Hepatocyte (in vitro differentiated cells): ENCODE data around the gene ACIN1. TPM values are rescaled to one million over a fixed set of nuclear protein-coding genes. Genes with fewer than 3 reads are reported as not detected.

Experiments
- DNase-seq: peaks from one replicate; pipeline ENCODE4 v3.0.0-alpha.2; 2016; ENCODE audit warnings: low spot score
- H2AFZ ChIP-seq: fragments of 200-600 bp; sonication (generic); 2 replicates; pipeline ENCODE4 v1.6.0; 2016; ENCODE audit warnings: antibody characterized with exemption, mild to moderate bottlenecking
- H3K27ac ChIP-seq: fragments of 200-600 bp; sonication (generic); 2 replicates; pipeline ENCODE4 v1.5.1; 2016; ENCODE audit warnings: mild to moderate bottlenecking
- H3K27me3 ChIP-seq: fragments of 200-600 bp; sonication (generic); 2 replicates; pipeline ENCODE4 v1.6.1; 2016
- H3K36me3 ChIP-seq: fragments of 200-600 bp; sonication (generic); replicated peaks from 2 replicates; pipeline ENCODE4 v1.5.1; 2016; ENCODE audit warnings: low read depth; ENCODE audit not compliant: insufficient read depth
- H3K4me1 ChIP-seq: fragments of 200-600 bp; sonication (generic); 2 replicates; pipeline ENCODE4 v1.5.1; 2016; ENCODE audit warnings: mild to moderate bottlenecking, moderate library complexity; ENCODE audit not compliant: insufficient read depth
- H3K4me2 ChIP-seq: fragments of 200-600 bp; sonication (generic); 2 replicates; pipeline ENCODE4 v1.6.0; 2016
- H3K4me3 ChIP-seq: fragments of 200-600 bp; sonication (generic); 2 replicates; pipeline ENCODE4 v1.5.1; 2016; ENCODE audit warnings: mild to moderate bottlenecking
- H3K79me2 ChIP-seq: fragments of 200-600 bp; sonication (generic); 2 replicates; pipeline ENCODE4 v1.6.0; 2017; ENCODE audit warnings: mild to moderate bottlenecking
- H3K9me2 ChIP-seq: fragments of 200-600 bp; sonication (generic); replicated peaks from 2 replicates; pipeline ENCODE4 v1.6.0; 2017; ENCODE audit warnings: mild to moderate bottlenecking; ENCODE audit not compliant: insufficient read depth
- H3K9me3 ChIP-seq: fragments of 200-600 bp; sonication (generic); 2 replicates; pipeline ENCODE4 v1.5.1; 2016; ENCODE audit warnings: low read depth, mild to moderate bottlenecking
- H4K20me1 ChIP-seq: fragments of 200-600 bp; sonication (generic); 2 replicates; pipeline ENCODE4 v1.6.0; 2016; ENCODE audit warnings: mild to moderate bottlenecking; ENCODE audit not compliant: insufficient read depth, poor library complexity, severe bottlenecking
- EZH2 ChIP-seq: fragments of 200-600 bp; sonication (generic); IDR thresholded peaks from 2 replicates; pipeline ENCODE4 v1.6.1; 2016; ENCODE audit warnings: antibody characterized with exemption, mild to moderate bottlenecking, borderline replicate concordance
- EZH2phosphoT487 ChIP-seq: fragments of 200-600 bp; sonication (generic); IDR thresholded peaks from one replicate; pipeline ENCODE4 v1.6.1; 2018; ENCODE audit warnings: antibody characterized with exemption, mild to moderate bottlenecking, low read depth, moderate library complexity; ENCODE audit not compliant: unreplicated experiment, severe bottlenecking
- WGBS: methylation state at CpG from one replicate; pipeline ENCODE4 v1.1.6; 2016; ENCODE audit warnings: low lambda C conversion rate; ENCODE audit errors: missing lambda C conversion rate; 5-methylcytosine and 5-hydroxymethylcytosine counted together
- polyA plus RNA-seq: library from polyadenylated mRNA; unstranded; fragments of >200 nt; fragmentation: Nextera tagmentation; extraction: Ambion mirVana; gene quantifications from 2 replicates; pipeline ENCODE4 v1.2.1, GENCODE V29; 2016
- total RNA-seq: library from RNA; depleted of rRNA; stranded (reverse); fragments of >200 nt; gene quantifications from 2 replicates; pipeline ENCODE4 v1.2.3, GENCODE V29; 2014
- TF ChIP-seq, protein P1 (sequence below): fragments of 200-600 bp; sonication (generic); IDR thresholded peaks from 2 replicates; pipeline ENCODE4 v1.5.1; 2016; ENCODE audit warnings: antibody characterized with exemption, mild to moderate bottlenecking; ENCODE audit not compliant: poor library complexity

The ACIN1 gene
- total and polyA plus RNA-seq, 2 experiments from 2014 or later = 44.3 to 108 TPM

GRCh38 chr14:23114669-23115038, 19.7 kb upstream of the ACIN1 start:
- no peaks in the 10 kb centered on the region for H3K9me3 ChIP-seq
- no peak overlapping the region for H3K27ac ChIP-seq
- H3K79me2 ChIP-seq = no peaks in the 10 kb centered on the region
- H4K20me1 ChIP-seq = no peaks in the 10 kb centered on the region
- no peaks in the 10 kb centered on the region for H3K9me2 ChIP-seq
- H3K4me1 ChIP-seq = no peaks in the 10 kb centered on the region
- H3K4me2 ChIP-seq = no peak overlapping the region
- no peaks in the 10 kb centered on the region for H3K36me3 ChIP-seq
- DNase-seq = no peak
- 48% methylated on average over 4 of the region's 4 CpGs for WGBS
- no peak overlapping the region for H2AFZ ChIP-seq
- H3K27me3 ChIP-seq = peaks cover 13% of the 10 kb centered on the region
- TF ChIP-seq EZH2 = no peak
- no peak for TF ChIP-seq EZH2phosphoT487
- TF ChIP-seq, protein P1, sequence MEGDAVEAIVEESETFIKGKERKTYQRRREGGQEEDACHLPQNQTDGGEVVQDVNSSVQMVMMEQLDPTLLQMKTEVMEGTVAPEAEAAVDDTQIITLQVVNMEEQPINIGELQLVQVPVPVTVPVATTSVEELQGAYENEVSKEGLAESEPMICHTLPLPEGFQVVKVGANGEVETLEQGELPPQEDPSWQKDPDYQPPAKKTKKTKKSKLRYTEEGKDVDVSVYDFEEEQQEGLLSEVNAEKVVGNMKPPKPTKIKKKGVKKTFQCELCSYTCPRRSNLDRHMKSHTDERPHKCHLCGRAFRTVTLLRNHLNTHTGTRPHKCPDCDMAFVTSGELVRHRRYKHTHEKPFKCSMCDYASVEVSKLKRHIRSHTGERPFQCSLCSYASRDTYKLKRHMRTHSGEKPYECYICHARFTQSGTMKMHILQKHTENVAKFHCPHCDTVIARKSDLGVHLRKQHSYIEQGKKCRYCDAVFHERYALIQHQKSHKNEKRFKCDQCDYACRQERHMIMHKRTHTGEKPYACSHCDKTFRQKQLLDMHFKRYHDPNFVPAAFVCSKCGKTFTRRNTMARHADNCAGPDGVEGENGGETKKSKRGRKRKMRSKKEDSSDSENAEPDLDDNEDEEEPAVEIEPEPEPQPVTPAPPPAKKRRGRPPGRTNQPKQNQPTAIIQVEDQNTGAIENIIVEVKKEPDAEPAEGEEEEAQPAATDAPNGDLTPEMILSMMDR = no peak
- H3K4me3 ChIP-seq = no peak overlapping the region

GRCh38 chr14:23114120-23114458, 19.2 kb upstream of the ACIN1 start:
- TF ChIP-seq, protein P1 = no peak
- no peak for TF ChIP-seq EZH2
- TF ChIP-seq EZH2phosphoT487 = no peak
- no peaks in the 10 kb centered on the region for H3K36me3 ChIP-seq
- H4K20me1 ChIP-seq = no peaks in the 10 kb centered on the region
- H2AFZ ChIP-seq = no peak overlapping the region
- H3K4me3 ChIP-seq = no peak overlapping the region
- no peak overlapping the region for H3K27ac ChIP-seq
- no peaks in the 10 kb centered on the region for H3K9me2 ChIP-seq
- 74% methylated on average over 5 of the region's 5 CpGs for WGBS
- no peak for DNase-seq
- no peak overlapping the region for H3K4me2 ChIP-seq
- no peaks in the 10 kb centered on the region for H3K4me1 ChIP-seq
- H3K9me3 ChIP-seq = no peaks in the 10 kb centered on the region
- peaks cover 13% of the 10 kb centered on the region for H3K27me3 ChIP-seq
- no peaks in the 10 kb centered on the region for H3K79me2 ChIP-seq

- no peaks in the 10 kb centered on the region for H3K9me3 ChIP-seq
Observed at GRCh38 chr14:23113431-23114119, 18.6 kb upstream of the ACIN1 start.

More at GRCh38 chr14:23113431-23114119, 18.6 kb upstream of the ACIN1 start:
- H3K79me2 ChIP-seq = no peaks in the 10 kb centered on the region
- no peak overlapping the region for H3K27ac ChIP-seq
- H3K4me2 ChIP-seq = no peak overlapping the region
- no peaks in the 10 kb centered on the region for H3K9me2 ChIP-seq
- no peaks in the 10 kb centered on the region for H3K4me1 ChIP-seq
- H2AFZ ChIP-seq = no peak overlapping the region
- H4K20me1 ChIP-seq = no peaks in the 10 kb centered on the region
- no peak for DNase-seq
- WGBS = 49% methylated on average over 8 of the region's 10 CpGs
- peaks cover 13% of the 10 kb centered on the region for H3K27me3 ChIP-seq
- no peak for TF ChIP-seq EZH2
- no peak for TF ChIP-seq EZH2phosphoT487
- TF ChIP-seq, protein P1 = no peak
- no peak overlapping the region for H3K4me3 ChIP-seq
- no peaks in the 10 kb centered on the region for H3K36me3 ChIP-seq
